ENCODE measurements around the gene SGK1.
"Not testable (repeated sequence)": the region's sequence is repeated elsewhere in the genome, so short reads cannot be mapped to it uniquely, and the experiment has no call there.

SGK1 gene

GRCh38 chr6:134299236-134299635, 18.7 kb downstream of the SGK1 start:
- no peak for DNase-seq

DNA sequence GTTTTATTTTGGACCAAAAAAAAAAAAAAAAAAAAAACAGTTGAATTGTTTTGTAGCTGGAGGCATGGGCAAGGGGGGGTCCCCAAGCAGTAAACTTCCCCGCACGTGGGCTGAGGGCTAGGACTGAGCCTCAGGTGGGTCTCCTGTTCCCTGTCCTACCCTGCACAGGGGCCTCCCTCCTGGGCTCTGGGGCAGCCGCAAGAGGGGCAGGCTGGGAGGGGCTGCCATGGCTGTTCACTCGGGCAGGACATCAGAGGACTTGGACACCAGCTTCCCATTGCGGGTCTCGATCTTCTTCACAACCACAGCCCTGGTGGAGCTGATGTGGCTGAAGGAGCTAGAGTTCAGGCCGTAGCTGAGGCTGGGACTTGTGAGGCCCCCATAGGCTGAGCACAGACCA, 21.1 kb downstream of the SGK1 start:
- no peak for DNase-seq

DNA sequence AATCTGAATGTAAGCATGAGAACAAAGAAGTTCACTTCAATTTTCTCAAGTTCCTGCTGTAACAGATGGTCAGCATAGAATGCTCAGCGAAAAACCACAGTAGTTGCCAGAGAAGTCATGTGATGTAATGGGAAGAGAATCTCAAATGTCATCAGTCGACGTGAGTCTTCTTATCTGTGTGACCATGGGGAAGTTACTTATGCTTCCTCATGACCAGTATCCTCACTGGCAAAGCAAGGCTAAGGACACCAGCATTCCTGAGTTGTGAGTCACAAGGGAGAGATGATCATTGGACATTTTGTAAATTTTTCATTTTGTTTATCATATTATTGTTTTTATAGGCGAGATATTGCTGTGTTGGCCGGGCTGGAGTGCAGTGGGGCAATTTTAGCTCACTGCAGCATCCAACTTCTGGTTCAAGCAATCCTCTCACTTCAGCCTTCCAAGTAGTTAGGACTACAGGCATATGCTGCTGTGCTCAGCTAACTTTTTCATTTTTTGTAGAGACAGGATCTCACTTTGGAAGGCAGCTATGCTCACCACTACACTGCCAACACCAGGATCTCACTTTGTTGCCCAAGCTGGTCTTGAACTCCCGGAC, 21.9 kb downstream of the SGK1 start:
- DNase-seq, result no peak

DNA sequence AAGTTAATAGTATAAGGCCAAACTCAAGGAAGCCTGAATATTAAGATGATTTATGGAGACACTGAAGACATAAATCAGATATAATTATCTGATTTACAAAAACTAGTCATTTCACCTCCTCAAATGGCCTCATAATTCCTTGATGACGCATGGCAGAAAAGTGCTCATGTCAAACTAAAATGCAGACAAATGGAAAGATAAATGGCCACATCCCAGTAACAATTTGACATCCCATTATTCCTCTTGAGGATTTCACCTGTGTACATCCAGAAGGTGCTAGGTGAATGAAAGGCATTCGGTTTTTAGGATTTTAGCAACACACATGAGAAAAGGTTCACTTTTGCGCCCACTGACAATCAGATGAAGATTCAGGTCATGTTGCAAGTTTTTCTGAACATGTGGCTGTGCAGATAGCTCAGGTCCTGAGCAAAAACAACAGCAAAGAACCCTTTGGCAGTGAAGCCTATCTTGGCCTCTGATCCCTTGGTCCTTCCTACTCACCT, 24.2 kb downstream of the SGK1 start:
- DNase-seq, result no peak

- no peak for DNase-seq
These were observed 26.8 kb downstream of the SGK1 start for GRCh38 chr6:134291156-134291555.

DNA sequence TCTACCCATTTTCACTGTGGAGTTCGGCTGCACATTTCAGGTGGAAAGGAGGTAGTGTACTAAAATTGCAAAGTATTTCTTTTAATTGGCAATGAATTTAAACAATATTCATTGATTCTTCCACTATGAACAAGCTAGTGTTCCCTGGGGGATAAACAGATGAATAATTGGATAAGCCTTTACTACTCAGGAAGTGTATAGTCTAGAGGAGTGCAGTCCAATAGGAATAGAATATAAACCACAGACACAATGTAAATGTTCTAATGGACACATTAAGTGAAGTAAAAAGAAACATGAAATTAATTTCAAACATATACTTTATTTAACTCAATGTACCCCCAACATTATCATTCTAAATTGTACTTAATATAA, 28.7 kb downstream of the SGK1 start:
- DNase-seq, result no peak

DNA sequence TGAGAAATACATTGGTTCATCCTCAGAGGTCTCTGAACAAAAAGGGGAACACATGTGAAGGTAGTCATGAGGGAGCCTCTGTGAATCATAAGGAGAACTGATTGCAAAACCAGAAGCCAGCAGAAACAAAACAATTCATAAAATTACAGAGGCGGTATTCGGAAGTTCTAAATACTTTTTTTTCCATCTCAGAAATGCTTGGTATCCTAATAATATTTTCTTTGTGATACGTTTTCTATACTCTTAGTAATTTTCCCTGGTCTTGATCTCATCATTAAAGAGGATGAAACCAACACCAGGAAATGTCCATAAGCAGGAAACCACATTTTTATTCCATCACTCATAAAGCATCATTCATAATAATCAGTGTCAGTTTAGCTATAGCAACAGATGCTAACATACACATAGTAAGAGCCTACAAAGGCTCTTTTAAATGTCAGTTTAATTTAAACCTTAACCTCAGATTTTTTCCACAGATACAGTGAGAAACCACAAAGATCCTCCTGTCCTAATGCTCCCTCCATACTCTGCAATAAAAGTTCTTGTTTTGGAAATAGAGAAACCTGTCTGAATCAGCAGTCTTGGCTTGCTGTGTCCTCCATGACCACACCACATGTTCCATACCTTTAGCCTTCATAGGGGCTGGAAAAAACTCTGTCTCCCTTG, 29.2 kb downstream of the SGK1 start:
- DNase-seq, result no peak

DNA sequence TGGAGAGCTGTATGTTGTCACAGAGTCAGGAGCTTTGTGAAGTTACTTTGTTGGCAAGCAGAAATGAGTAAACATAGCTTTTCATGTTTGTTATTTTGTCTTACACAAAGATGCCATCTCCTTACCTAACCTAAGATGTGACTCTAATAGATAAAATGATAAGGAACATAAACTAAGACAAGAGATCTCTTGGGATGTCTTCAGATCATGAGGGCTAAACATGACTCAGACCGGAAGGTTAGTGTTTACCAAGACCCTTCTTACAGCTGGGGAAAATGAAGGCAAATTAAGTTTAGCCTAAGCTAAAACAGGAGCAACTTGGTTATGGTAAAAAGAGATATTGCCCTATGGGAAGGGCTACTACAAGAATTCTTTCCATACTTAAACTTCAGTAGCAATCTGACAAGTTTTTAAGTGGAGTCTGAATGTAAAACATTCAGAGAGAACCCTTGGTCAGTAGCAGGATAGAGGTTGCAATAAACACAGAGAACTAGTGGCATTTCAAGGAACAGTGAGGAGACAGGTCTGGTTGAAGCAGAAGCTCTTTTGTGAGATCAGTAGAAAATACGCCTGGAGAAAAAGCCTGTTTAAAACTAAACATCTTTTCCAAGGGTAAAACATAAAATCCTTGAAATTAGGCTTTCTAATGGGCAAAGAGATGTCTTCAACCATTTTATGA, 29.9 kb downstream of the SGK1 start:
- DNase-seq, result no peak

DNA sequence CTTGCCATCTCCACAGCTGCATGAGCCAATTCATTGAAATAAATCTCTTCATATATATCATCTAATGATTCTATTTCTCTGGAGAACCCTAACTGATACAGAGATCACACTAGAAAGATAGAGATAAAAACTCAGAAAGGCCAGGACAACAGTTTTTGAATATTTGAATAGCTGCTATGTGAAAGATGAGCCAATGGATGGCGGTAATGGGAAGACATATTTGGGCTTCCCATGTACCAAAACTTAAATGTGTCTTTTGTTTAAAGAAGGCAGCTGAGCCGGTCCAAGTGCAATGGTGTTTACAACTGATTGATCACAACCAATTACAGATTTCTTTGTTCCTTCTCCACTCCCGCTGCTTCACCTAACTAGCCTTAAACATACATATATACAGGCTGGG, 35.1 kb downstream of the SGK1 start:
- DNase-seq, result no peak

- no peak for DNase-seq
These were observed 36.5 kb downstream of the SGK1 start for GRCh38 chr6:134281388-134281787.

DNA sequence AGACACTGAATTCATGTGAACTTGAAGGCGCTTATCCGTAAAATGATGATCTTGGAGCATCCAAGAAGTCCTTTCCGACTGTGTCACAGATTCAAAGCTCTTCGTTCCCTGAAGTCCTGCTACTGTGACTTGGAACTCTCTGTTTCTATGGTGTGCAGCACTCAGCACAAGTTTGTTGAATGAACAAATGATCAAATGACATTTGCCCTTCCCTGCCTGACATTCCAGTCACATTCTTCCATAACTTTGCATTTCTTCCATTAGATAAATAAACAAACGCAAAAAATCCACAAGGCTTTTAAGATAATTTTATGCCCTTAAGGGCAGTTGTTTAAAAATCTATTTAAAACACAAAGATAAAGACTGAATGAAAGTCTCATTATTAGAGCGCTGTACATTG, 39.9 kb downstream of the SGK1 start:
- no peak for DNase-seq

DNA sequence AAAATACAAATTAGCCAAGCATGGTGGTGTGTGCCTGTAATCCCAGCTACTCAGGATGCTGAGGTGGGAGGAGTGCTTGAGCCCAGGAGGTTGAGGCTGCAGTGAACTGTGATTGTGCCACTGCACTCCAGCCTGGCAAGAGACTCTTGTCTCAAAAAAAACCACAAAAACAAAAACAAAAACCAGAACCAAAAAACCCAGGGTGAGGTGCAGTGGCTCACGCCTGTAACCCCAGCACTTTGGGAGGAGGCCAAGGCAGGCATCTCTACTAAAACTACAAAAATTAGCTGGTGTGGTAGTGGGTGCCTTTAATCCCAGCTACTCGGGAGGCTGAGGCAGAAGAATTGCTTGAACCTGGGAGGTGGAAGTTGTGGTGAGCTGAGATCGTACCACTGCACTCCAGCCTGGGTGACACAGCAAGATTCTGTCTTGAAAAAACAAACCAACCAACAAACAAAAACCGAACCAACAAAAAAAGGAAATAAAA, 41.0 kb downstream of the SGK1 start:
- peak; percentile 13 for DNase-seq

- DNase-seq, result no peak
These were observed 45.5 kb downstream of the SGK1 start for GRCh38 chr6:134272374-134272773.

GRCh38 chr6:134267917-134268361, 50.0 kb downstream of the SGK1 start:
- no peak for DNase-seq

DNA sequence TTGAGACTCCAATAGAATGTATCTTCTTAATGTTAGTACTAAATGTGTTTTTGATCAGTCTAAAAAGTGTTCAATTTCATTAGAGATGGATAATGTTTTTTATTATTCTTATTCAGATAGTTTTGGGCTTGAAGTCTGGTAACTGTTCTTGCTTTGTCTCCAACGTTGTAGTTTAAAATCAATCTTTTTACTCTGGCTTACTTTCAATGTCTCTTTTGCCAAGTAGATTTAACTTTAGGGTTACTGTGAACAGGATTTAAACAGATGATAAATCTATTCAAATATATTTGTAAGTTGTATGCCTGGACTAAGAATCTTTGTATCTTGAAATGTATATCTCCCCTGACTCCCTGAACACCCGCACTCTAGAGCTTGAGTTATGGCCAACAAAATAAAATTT, 51.1 kb downstream of the SGK1 start:
- DNase-seq, result no peak

DNA sequence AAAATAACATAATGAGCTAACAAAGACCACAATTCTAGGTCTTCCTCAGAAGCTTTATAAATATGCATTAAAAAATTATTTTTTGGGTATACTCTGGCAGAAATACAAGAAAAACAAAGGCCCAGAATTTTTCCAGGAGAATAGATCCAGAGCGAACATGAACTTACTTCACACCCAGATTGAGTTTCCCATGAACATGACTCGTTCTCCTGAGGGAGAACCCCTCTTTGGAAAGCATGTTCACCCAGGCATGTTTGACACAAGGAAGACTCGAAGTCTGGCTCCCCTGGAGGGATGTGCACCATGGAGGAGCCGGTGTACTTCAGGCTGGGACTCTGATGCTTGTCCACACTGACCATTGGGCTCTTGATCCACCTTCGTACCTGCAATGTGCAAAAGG, 56.1 kb downstream of the SGK1 start:
- DNase-seq, result no peak

GRCh38 chr6:134258849-134259306, 59.0 kb downstream of the SGK1 start:
- DNase-seq, result no peak

GRCh38 chr6:134257516-134257915, 60.4 kb downstream of the SGK1 start:
- DNase-seq, result no peak

- no peak for DNase-seq
These were observed 61.0 kb downstream of the SGK1 start for GRCh38 chr6:134256862-134257261.

DNA sequence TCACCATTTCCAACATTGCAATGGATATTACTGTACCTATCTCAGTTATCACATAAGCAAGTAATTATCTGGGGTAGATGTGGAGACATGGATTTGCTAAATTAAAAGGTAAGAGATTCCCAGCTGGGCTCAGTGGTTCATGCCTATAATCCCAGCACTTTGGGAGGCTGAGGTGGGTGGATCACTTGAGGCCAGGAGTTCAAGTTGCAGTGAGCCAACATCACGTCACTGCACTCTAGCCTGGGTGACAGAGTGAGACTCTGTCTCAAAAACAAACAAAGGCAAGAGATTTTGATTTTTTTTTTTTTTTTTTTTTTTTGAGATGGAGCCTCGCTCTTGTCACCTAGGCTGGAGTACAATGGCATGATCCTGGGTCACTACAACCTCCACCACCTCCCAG, 62.6 kb downstream of the SGK1 start:
- not testable (repeated sequence) for DNase-seq

GRCh38 chr6:134254118-134254517, 63.8 kb downstream of the SGK1 start:
- no peak for DNase-seq

DNA sequence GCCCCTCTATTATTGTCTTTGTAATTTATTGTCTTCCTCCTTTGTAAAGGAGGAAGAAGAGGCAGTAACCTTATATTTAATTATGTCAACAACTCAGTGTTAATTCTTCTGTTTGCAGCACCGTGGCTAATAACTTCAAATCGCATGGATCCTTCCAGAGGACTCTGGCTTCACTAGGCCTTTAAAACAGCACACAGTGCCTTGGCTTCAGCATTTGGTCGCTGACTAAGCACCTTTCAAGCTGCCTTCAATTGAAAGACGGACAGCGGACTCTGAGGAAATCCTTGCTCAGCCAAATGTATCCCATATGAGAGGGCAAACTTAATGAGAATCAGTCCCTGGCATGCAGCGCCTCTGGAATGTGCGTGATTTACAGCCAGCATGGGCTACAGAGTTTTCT, 64.2 kb downstream of the SGK1 start:
- no peak for DNase-seq

- DNase-seq, result no peak
These were observed 66.6 kb downstream of the SGK1 start for GRCh38 chr6:134251320-134251719.

DNA sequence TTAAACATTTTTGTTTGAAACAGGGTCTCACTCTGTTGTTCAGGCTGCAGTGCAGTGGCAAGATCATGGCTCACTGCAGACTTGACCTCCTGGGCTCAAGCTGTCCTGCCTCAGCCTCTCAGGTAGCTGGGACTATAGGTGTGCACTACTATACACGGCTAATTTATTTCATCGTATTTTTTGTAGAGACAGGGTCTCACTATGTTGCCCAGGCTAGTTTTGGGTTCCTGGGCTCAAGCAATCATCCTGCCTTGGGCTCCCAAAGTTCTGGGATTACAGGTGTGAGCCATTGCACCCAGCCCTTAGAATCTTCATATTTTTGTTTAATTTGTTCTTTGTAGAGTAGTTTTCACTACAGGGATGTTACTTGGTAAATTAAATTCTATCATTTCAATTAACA, 67.1 kb downstream of the SGK1 start:
- no peak for DNase-seq
